Astrocyte (in vitro differentiated cells and primary cell): Measurements from ENCODE around the gene AHNAK. TPM values are rescaled to one million over a fixed set of nuclear protein-coding genes. Genes with fewer than 3 reads are reported as not detected.
A peak's percentile ranks its signal among the peaks of the same experiment; 100 is the strongest.

Source experiments
- DNase-seq: peaks from one replicate; pipeline ENCODE4 v3.0.0-alpha.2; 2010; ENCODE audit warnings: low read depth
- FAIRE-seq: peaks from 2 replicates; lab custom pipeline; 2011; peaks lifted over from hg19 to GRCh38; lab: Jason Lieb, UNC
- H2AFZ ChIP-seq: 2 replicates; pipeline ENCODE4 v1.6.0; 2012; ENCODE audit warnings: low read depth, low read length, inconsistent platforms
- H3K27ac ChIP-seq: 2 replicates; pipeline ENCODE4 v1.5.1; 2011; ENCODE audit warnings: low read depth, low read length, inconsistent platforms
- H3K27me3 ChIP-seq: 2 replicates; pipeline ENCODE4 v1.6.0; 2011; ENCODE audit warnings: low read length, inconsistent platforms; ENCODE audit not compliant: insufficient read depth
- H3K36me3 ChIP-seq: 2 replicates; pipeline ENCODE4 v1.5.1; 2011; ENCODE audit warnings: low read length, inconsistent platforms; ENCODE audit not compliant: insufficient read depth
- H3K4me1 ChIP-seq: 2 replicates; pipeline ENCODE4 v1.5.1; 2011; ENCODE audit warnings: low read length, inconsistent platforms; ENCODE audit not compliant: insufficient read depth
- H3K4me2 ChIP-seq: 2 replicates; pipeline ENCODE4 v1.6.0; 2012; ENCODE audit warnings: low read length, inconsistent platforms
- H3K4me3 ChIP-seq: 2 replicates; pipeline ENCODE4 v1.5.1; 2011; ENCODE audit warnings: low read depth, mild to moderate bottlenecking, low read length, inconsistent platforms; ENCODE audit not compliant: insufficient read depth
- H3K79me2 ChIP-seq: 2 replicates; pipeline ENCODE4 v1.6.0; 2012; ENCODE audit warnings: mild to moderate bottlenecking, low read length, inconsistent platforms; ENCODE audit not compliant: insufficient read depth
- H3K9ac ChIP-seq: 2 replicates; pipeline ENCODE4 v1.6.0; 2012; ENCODE audit warnings: mild to moderate bottlenecking, low read length, inconsistent platforms
- H3K9me3 ChIP-seq: 2 replicates; pipeline ENCODE4 v1.5.1; 2012; ENCODE audit warnings: low read depth, mild to moderate bottlenecking, low read length, inconsistent platforms; ENCODE audit not compliant: insufficient read depth
- H4K20me1 ChIP-seq: 2 replicates; pipeline ENCODE4 v1.6.0; 2012; ENCODE audit warnings: low read length, inconsistent platforms; ENCODE audit not compliant: insufficient read depth
- H3K27ac Mint-ChIP-seq: one replicate; pipeline ENCODE4 v1.8.0; 2021; ENCODE audit warnings: mild to moderate bottlenecking, mixed read lengths; ENCODE audit not compliant: unreplicated experiment
- H3K27me3 Mint-ChIP-seq: one replicate; pipeline ENCODE4 v1.8.0; 2021; ENCODE audit warnings: low read depth, mixed read lengths; ENCODE audit not compliant: unreplicated experiment
- H3K36me3 Mint-ChIP-seq: one replicate; pipeline ENCODE4 v1.8.0; 2021; ENCODE audit warnings: low read depth, mixed read lengths; ENCODE audit not compliant: unreplicated experiment
- H3K4me1 Mint-ChIP-seq: one replicate; pipeline ENCODE4 v1.8.0; 2021; ENCODE audit warnings: low read depth, mixed read lengths; ENCODE audit not compliant: unreplicated experiment
- H3K4me3 Mint-ChIP-seq: one replicate; pipeline ENCODE4 v1.8.0; 2021; ENCODE audit warnings: mild to moderate bottlenecking, moderate library complexity, mixed read lengths; ENCODE audit not compliant: unreplicated experiment
- H3K9me3 Mint-ChIP-seq: one replicate; pipeline ENCODE4 v1.8.0; 2021; ENCODE audit warnings: mild to moderate bottlenecking, mixed read lengths; ENCODE audit not compliant: unreplicated experiment
- EZH2 ChIP-seq: IDR thresholded peaks from 2 replicates; pipeline ENCODE4 v1.6.1; 2012; ENCODE audit warnings: mild to moderate bottlenecking, low read length, inconsistent platforms; ENCODE audit not compliant: insufficient read depth
- total RNA-seq: library from RNA; stranded (reverse); gene quantifications from 2 replicates; pipeline ENCODE4 v1.2.1, GENCODE V29; 2021
- TF ChIP-seq, protein P1 (sequence below): IDR thresholded peaks from 2 replicates; pipeline ENCODE4 v1.5.1; 2011; ENCODE audit warnings: low read depth, mild to moderate bottlenecking, inconsistent platforms, low read length, moderate library complexity; ENCODE audit not compliant: insufficient read depth

AHNAK gene
- total RNA-seq, 1 donor from 2014 or later = 378 TPM

DNA sequence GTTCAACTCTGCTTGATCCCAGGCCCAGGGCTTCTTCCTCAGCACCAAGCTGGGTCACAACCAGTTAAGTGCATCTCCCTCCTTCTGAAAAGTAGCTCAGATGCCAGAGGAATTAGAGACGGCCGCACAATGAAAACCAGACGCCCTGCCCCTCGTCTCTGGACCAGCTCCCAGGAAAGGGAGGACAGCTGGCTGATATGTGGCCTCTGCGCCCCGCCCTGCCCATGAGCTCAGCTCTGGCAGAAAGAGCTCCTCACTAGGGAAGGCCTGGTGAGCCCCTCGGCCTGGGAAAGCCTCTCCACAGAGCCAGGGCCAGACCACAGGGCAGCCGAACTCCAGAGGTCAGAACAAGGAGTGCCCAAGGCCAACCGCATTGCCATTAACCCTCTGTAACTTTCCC, 145.8 kb downstream of the AHNAK start:
- no peak for TF ChIP-seq EZH2
- TF ChIP-seq, protein P1, sequence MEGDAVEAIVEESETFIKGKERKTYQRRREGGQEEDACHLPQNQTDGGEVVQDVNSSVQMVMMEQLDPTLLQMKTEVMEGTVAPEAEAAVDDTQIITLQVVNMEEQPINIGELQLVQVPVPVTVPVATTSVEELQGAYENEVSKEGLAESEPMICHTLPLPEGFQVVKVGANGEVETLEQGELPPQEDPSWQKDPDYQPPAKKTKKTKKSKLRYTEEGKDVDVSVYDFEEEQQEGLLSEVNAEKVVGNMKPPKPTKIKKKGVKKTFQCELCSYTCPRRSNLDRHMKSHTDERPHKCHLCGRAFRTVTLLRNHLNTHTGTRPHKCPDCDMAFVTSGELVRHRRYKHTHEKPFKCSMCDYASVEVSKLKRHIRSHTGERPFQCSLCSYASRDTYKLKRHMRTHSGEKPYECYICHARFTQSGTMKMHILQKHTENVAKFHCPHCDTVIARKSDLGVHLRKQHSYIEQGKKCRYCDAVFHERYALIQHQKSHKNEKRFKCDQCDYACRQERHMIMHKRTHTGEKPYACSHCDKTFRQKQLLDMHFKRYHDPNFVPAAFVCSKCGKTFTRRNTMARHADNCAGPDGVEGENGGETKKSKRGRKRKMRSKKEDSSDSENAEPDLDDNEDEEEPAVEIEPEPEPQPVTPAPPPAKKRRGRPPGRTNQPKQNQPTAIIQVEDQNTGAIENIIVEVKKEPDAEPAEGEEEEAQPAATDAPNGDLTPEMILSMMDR = no peak
- H3K9me3 ChIP-seq = no peaks in the 10 kb centered on the region
- H3K27ac ChIP-seq = no peak overlapping the region
- Mint-ChIP-seq H3K4me3 (no peak overlapping the region), H3K36me3 (no peaks in the 10 kb centered on the region), H3K27me3 (peaks cover 19% of the 10 kb centered on the region), H3K27ac (no peak overlapping the region), H3K9me3 (no peaks in the 10 kb centered on the region), H3K4me1 (peaks cover 10% of the 10 kb centered on the region)
- H3K79me2 ChIP-seq = no peaks in the 10 kb centered on the region
- no peaks in the 10 kb centered on the region for H3K27me3 ChIP-seq
- H4K20me1 ChIP-seq = no peaks in the 10 kb centered on the region
- peaks cover 14% of the 10 kb centered on the region for H3K4me1 ChIP-seq
- peak; percentile 85 for DNase-seq
- no peak overlapping the region for H3K9ac ChIP-seq
- H3K4me2 ChIP-seq = peak overlapping the region; percentile 21
- no peaks in the 10 kb centered on the region for H3K36me3 ChIP-seq
- no peak for FAIRE-seq
- H2AFZ ChIP-seq = peak overlapping the region; percentile 16
- no peak overlapping the region for H3K4me3 ChIP-seq

GRCh38 chr11:62400281-62400680, 146.3 kb downstream of the AHNAK start:
- H3K36me3 ChIP-seq = no peaks in the 10 kb centered on the region
- H3K4me3 Mint-ChIP-seq = no peak overlapping the region
- peak overlapping the region; percentile 21 for H3K4me2 ChIP-seq
- no peaks in the 10 kb centered on the region for H4K20me1 ChIP-seq
- peaks cover 19% of the 10 kb centered on the region for H3K27me3 Mint-ChIP-seq
- H3K4me1 ChIP-seq = peaks cover 16% of the 10 kb centered on the region
- peaks cover 10% of the 10 kb centered on the region for H3K4me1 Mint-ChIP-seq
- H3K4me3 ChIP-seq = no peak overlapping the region
- no peak for TF ChIP-seq EZH2
- TF ChIP-seq, protein P1 = no peak
- H3K27me3 ChIP-seq = no peaks in the 10 kb centered on the region
- DNase-seq (no peak), FAIRE-seq (no peak)
- no peaks in the 10 kb centered on the region for H3K36me3 Mint-ChIP-seq
- no peak overlapping the region for H3K9ac ChIP-seq
- H3K9me3 ChIP-seq = no peaks in the 10 kb centered on the region
- no peak overlapping the region for H3K27ac Mint-ChIP-seq
- no peak overlapping the region for H3K27ac ChIP-seq
- H3K9me3 Mint-ChIP-seq = no peaks in the 10 kb centered on the region
- peak overlapping the region; percentile 16 for H2AFZ ChIP-seq
- no peaks in the 10 kb centered on the region for H3K79me2 ChIP-seq

DNA sequence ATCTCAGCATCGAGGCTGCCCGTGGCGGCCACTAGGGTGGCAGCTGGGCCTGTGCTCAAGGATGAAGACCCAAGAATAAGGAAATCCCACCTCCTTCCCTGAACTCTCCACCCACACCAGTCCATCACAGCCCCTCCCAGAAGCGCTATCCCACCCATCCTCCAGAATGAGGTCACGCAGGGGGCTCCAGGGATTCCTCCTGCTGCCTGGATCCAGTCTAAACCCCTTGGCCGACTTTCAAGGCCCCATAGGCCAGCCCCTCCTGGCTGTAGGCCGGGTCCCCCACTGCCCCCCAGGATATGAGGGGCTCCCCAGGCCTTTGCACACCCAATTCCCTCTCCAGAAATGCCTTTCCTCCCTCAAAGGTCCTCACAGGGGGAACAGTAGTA, 146.7 kb downstream of the AHNAK start:
- Histone ChIP-seq H4K20me1 (no peaks in the 10 kb centered on the region), H3K27me3 (no peaks in the 10 kb centered on the region), H3K36me3 (no peaks in the 10 kb centered on the region), H3K27ac (no peak overlapping the region), H2AFZ (no peak overlapping the region), H3K9ac (no peak overlapping the region), H3K79me2 (no peaks in the 10 kb centered on the region), H3K9me3 (no peaks in the 10 kb centered on the region), H3K4me2 (no peak overlapping the region), H3K4me3 (no peak overlapping the region), H3K4me1 (peaks cover 19% of the 10 kb centered on the region)
- H3K4me3 Mint-ChIP-seq = no peak overlapping the region
- no peak overlapping the region for H3K27ac Mint-ChIP-seq
- no peaks in the 10 kb centered on the region for H3K9me3 Mint-ChIP-seq
- TF ChIP-seq, protein P1 = no peak
- TF ChIP-seq EZH2 = no peak
- no peaks in the 10 kb centered on the region for H3K36me3 Mint-ChIP-seq
- peaks cover 13% of the 10 kb centered on the region for H3K4me1 Mint-ChIP-seq
- no peak for DNase-seq
- FAIRE-seq = no peak
- peaks cover 17% of the 10 kb centered on the region for H3K27me3 Mint-ChIP-seq
